GM19351 (cell line): ENCODE results near the gene NTRK3.
A peak's percentile ranks its signal among the peaks of the same experiment; 100 is the strongest.

Source experiments
- ATAC-seq: cut with Tn5 transposase; IDR thresholded peaks from one replicate; pipeline ENCODE4 v1.9.1; 2021; ENCODE audit warnings: mild to moderate bottlenecking, moderate library complexity; ENCODE audit not compliant: unreplicated experiment

The NTRK3 gene

GRCh38 chr15:88256279-88257230 lies at the start of gene NTRK3:
Gene NTRK3 (minus strand): TSS chr15:88256739. CDS start chr15:88256153, 586 bp downstream.
- no peak for ATAC-seq

- no peak for ATAC-seq
Observed at GRCh38 chr15:88303395-88303794, 46.9 kb upstream of the NTRK3 start.

GRCh38 chr15:88302373-88302772 lies 45.8 kb upstream of the NTRK3 start:
- ATAC-seq, result no peak

GRCh38 chr15:88301311-88301710 lies 44.8 kb upstream of the NTRK3 start:
- ATAC-seq, result no peak

- no peak for ATAC-seq
Observed at GRCh38 chr15:88300861-88301260, 44.3 kb upstream of the NTRK3 start.

GRCh38 chr15:88300089-88300488 lies 43.5 kb upstream of the NTRK3 start:
- no peak for ATAC-seq

- no peak for ATAC-seq
Observed at GRCh38 chr15:88299497-88299896, 43.0 kb upstream of the NTRK3 start.

GRCh38 chr15:88288661-88289060 lies 32.1 kb upstream of the NTRK3 start:
- ATAC-seq, result no peak

- no peak for ATAC-seq
Observed at GRCh38 chr15:88288206-88288605, 31.7 kb upstream of the NTRK3 start.

GRCh38 chr15:88284318-88284998 lies 27.9 kb upstream of the NTRK3 start:
- ATAC-seq, result no peak

GRCh38 chr15:88282614-88283013 lies 26.1 kb upstream of the NTRK3 start:
- ATAC-seq, result no peak

- no peak for ATAC-seq
Observed at GRCh38 chr15:88276821-88277410, 20.4 kb upstream of the NTRK3 start.

- ATAC-seq, result no peak
Observed at GRCh38 chr15:88275804-88276203, 19.3 kb upstream of the NTRK3 start.

- peak; percentile 96 for ATAC-seq
Observed at GRCh38 chr15:88274553-88275460, 18.3 kb upstream of the NTRK3 start.

GRCh38 chr15:88272421-88272820 lies 15.9 kb upstream of the NTRK3 start:
- ATAC-seq, result no peak

- no peak for ATAC-seq
Observed at GRCh38 chr15:88269356-88270062, 13.0 kb upstream of the NTRK3 start.

- no peak for ATAC-seq
Observed at GRCh38 chr15:88267720-88268119, 11.2 kb upstream of the NTRK3 start.

- no peak for ATAC-seq
Observed at GRCh38 chr15:88266170-88266569, 9.6 kb upstream of the NTRK3 start.

GRCh38 chr15:88264622-88265021 lies 8.1 kb upstream of the NTRK3 start:
- ATAC-seq, result no peak

GRCh38 chr15:88262064-88262463 lies 5.5 kb upstream of the NTRK3 start:
- ATAC-seq, result no peak
